ENCODE data around the gene GRK3. TPM values are rescaled to one million over a fixed set of nuclear protein-coding genes. Genes with fewer than 3 reads are reported as not detected.

The GRK3 gene
- total and polyA plus RNA-seq, 10 of the 15 experiments (the other 5 are each of a cell fraction or from before 2014, with no cell fraction given): 3.1 to 35.1 (median 14.7) TPM

- no peaks in the 10 kb centered on the region for H3K9me3 ChIP-seq (replicated peaks; ENCODE audit: control insufficient read depth, insufficient read depth, low read length)
- H3K36me3 ChIP-seq (ENCODE audit: control insufficient read depth in 2 of 2, insufficient read depth in 2 of 2, low read length in 1 of 2): no peaks in the 10 kb centered on the region
- H2AFZ ChIP-seq (ENCODE audit: control insufficient read depth, low read depth, low read length): no peak overlapping the region
- intact Hi-C loops (cut with micrococcal nuclease; ENCODE audit: unreplicated experiment): no loop called here
- POLR2A ChIA-PET: no interaction called here
- no peak overlapping the region for H3K4me2 ChIP-seq (ENCODE audit: control insufficient read depth, insufficient read depth)
- RAD21 ChIA-PET (ENCODE audit: unreplicated experiment): no interaction called here
- H3K4me3 ChIP-seq: no peak overlapping the region
- H3K9ac ChIP-seq (ENCODE audit: control insufficient read depth, insufficient read depth, low read length): no peak overlapping the region
- no peak for DNase-seq (ENCODE audit: low read depth, low spot score)
- 94% methylated on average over 7 of the region's 7 CpGs for WGBS (ENCODE audit: insufficient coverage, insufficient replicate concordance, low lambda C conversion rate, missing lambda C conversion rate)
- no TSS peak for BruUV-seq (replicated peaks)
- H3K27me3 ChIP-seq (replicated peaks in 1 of 2; ENCODE audit: control insufficient read depth in 2 of 2, insufficient read depth in 2 of 2, low read length in 1 of 2): no peaks in the 10 kb centered on the region
- TF ChIP-seq ATF7 (IDR thresholded peaks at IDR 0.05; ENCODE audit: low read depth) (no peak), GABPA (IDR thresholded peaks at IDR 0.05; ENCODE audit: low read depth) (no peak), ELK1 (IDR thresholded peaks at IDR 0.05; ENCODE audit: low read depth, low read length) (no peak), TAF1 (IDR thresholded peaks at IDR 0.05; ENCODE audit: borderline replicate concordance, low read depth, low read length) (no peak)
- in situ Hi-C loops (cut with MboI): no loop called here
- CTCF ChIA-PET: no interaction called here
- H3K4me1 ChIP-seq (ENCODE audit: control insufficient read depth, insufficient read depth, low read length): peaks cover 3% of the 10 kb centered on the region; the same call in 1 of the 2 replicates
- no peak for ATAC-seq
- SMC1A ChIA-PET (ENCODE audit: uncharacterized antibody, unreplicated experiment): interaction anchor here (1.0 kb wide), 1 partner anchor 9 kb away, joined by 4 read pairs; no protein-coding TSS in a partner anchor
- FAIRE-seq: no peak
- H4K20me1 ChIP-seq (ENCODE audit: control insufficient read depth, insufficient read depth): no peaks in the 10 kb centered on the region
- H3K27ac ChIP-seq (ENCODE audit: control insufficient read depth, insufficient read depth): no peak overlapping the region
- H3K79me2 ChIP-seq (ENCODE audit: control insufficient read depth, insufficient read depth, low read length): no peaks in the 10 kb centered on the region
Observed at GRCh38 chr22:25728071-25728470, 163.6 kb downstream of the GRK3 start.

Measured in GM12878 (cell line).